GM10266 (cell line): ENCODE measurements around the gene CALML3.

Experiments used
- DNase-seq: peaks from one replicate; pipeline ENCODE4 v3.0.0; 2012; ENCODE audit errors: extremely low spot score
- TF ChIP-seq, protein P1 (sequence below): IDR thresholded peaks from 2 replicates; pipeline ENCODE4 v1.5.1; 2012; ENCODE audit warnings: mild to moderate bottlenecking, low read depth; ENCODE audit not compliant: control insufficient read depth, insufficient read depth; ENCODE audit errors: missing control alignments

The CALML3 gene

DNA sequence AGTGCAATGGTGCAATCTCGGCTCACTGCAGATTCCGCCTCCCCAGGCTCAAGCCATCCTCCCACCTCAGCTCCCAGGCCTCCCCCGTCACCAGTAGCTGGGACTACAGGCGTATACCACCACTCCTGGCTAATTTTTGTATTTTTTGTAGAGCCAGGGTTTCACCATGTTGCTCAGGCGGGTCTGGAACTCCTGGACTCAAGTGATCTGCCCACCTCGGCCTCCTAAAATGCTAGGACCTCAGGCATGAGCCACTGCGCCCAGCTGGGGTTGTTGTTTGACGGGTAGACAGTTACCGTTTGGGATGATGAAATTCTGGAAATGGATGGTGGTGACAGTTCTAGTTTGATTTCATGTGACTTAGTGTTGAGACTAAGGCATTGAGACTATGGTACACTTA is 15.3 kb downstream of the CALML3 start:
- TF ChIP-seq, protein P1, sequence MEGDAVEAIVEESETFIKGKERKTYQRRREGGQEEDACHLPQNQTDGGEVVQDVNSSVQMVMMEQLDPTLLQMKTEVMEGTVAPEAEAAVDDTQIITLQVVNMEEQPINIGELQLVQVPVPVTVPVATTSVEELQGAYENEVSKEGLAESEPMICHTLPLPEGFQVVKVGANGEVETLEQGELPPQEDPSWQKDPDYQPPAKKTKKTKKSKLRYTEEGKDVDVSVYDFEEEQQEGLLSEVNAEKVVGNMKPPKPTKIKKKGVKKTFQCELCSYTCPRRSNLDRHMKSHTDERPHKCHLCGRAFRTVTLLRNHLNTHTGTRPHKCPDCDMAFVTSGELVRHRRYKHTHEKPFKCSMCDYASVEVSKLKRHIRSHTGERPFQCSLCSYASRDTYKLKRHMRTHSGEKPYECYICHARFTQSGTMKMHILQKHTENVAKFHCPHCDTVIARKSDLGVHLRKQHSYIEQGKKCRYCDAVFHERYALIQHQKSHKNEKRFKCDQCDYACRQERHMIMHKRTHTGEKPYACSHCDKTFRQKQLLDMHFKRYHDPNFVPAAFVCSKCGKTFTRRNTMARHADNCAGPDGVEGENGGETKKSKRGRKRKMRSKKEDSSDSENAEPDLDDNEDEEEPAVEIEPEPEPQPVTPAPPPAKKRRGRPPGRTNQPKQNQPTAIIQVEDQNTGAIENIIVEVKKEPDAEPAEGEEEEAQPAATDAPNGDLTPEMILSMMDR, result no peak
- no peak for DNase-seq

DNA sequence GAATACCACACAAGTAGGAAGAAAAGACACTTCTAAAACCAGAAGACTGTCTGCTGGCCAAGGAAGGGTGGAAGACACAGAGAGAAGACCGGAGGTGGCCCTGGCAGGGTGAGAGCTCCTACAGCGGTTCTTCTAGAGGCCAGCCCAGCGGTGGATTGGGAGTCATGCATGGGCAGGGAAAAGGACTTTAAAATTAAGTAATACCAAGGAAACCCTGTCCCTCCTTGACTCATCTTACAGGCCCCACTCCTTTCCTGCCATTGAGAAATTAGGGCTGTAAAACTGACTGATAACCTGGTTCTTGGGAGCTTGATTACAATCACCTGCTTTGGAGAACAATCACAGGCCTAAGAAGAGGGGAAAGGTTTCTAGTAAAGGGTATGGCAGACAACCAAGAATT is 16.1 kb downstream of the CALML3 start:
- no peak for DNase-seq
- TF ChIP-seq, protein P1, result no peak

DNA sequence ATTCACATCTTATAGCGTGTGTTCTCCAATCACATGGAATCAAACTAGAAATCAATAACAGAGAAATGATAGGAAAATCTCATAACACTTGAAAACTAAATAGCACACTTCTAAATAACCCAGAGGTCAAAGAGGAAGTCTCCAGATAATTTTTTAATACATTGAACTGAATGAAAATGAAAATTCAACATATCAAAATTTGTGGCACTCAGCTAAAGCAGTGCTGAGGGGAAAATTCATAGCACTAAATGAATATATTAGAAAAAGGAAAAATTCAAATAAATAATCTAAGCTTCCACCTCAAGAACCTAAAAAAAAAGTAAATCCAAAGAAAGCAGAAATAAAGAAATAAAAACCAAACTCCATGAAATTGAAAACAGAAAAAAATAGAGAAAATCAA is 17.3 kb downstream of the CALML3 start:
- no peak for DNase-seq
- TF ChIP-seq, protein P1, result no peak

- TF ChIP-seq, protein P1, result no peak
- DNase-seq, result no peak
These were observed 18.9 kb downstream of the CALML3 start for GRCh38 chr10:5543623-5544022.

GRCh38 chr10:5544216-5544805 is 19.6 kb downstream of the CALML3 start:
- TF ChIP-seq, protein P1, result no peak
- no peak for DNase-seq

DNA sequence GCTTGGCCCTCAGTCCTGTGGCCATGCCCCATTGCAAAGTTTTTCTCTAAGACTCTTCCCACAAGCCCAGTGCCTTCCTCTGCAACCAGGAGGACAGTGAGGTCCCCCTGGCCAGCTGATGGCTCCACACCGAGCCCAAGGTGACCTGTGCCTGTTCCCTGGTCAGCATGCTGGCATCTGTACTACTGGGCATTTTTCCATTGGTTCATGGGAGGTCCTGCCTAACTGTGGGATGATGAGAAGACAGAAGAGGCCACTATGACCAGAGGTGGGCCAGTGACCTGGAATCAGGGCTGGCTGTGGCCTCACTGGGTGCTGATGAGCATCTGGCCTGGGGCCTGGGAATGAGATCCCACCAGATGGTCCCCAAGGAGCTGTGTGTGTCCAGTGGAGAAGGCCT is 20.2 kb downstream of the CALML3 start:
- no peak for DNase-seq
- TF ChIP-seq, protein P1, result no peak

GRCh38 chr10:5545426-5545777 is 20.6 kb downstream of the CALML3 start:
- no peak for DNase-seq
- TF ChIP-seq, protein P1, result no peak
